ENCODE results near the gene PROKR2. TPM values are rescaled to one million over a fixed set of nuclear protein-coding genes. Genes with fewer than 3 reads are reported as not detected.

The PROKR2 gene
- total and polyA plus RNA-seq, 2 of the 13 experiments (the other 11 are each of a cell fraction or from before 2014, with no cell fraction given), result not detected

- TF ChIP-seq ZNF878 (CRISPR knock-in tag; IDR thresholded peaks at IDR 0.05), result no peak
- TF ChIP-seq AKNA (CRISPR knock-in tag; IDR thresholded peaks at IDR 0.05; ENCODE audit: borderline replicate concordance), result no peak
- TF ChIP-seq ZNF710 (CRISPR knock-in tag; IDR thresholded peaks at IDR 0.05; ENCODE audit: borderline replicate concordance), result no peak
- TF ChIP-seq ZNF18 (CRISPR knock-in tag; IDR thresholded peaks at IDR 0.05; ENCODE audit: insufficient replicate concordance), result no peak
- TF ChIP-seq ARNT2 (CRISPR knock-in tag; IDR thresholded peaks at IDR 0.05; ENCODE audit: low read depth), result no peak
- no peak for TF ChIP-seq PATZ1 (CRISPR knock-in tag; IDR thresholded peaks at IDR 0.05)
- TF ChIP-seq MBD4 (IDR thresholded peaks at IDR 0.05; ENCODE audit: borderline replicate concordance, low read length), result no peak
- no peak for TF ChIP-seq UBTF (CRISPR knock-in tag; IDR thresholded peaks at IDR 0.05)
These were observed 32.7 kb upstream of the PROKR2 start (continued) for GRCh38 chr20:5349448-5349847.
